ENCODE data around the gene SAMM50.

Gene SAMM50

GRCh38 chr22:43955040-43955882, at the start of gene SAMM50:
SAMM50 (plus strand) TSS chr22:43955442; CDS start chr22:43955578, 136 bp downstream.
- DNase-seq, result peak; percentile 92

GRCh38 chr22:43905681-43906080, 49.6 kb upstream of the SAMM50 start:
- DNase-seq, result no peak

DNA sequence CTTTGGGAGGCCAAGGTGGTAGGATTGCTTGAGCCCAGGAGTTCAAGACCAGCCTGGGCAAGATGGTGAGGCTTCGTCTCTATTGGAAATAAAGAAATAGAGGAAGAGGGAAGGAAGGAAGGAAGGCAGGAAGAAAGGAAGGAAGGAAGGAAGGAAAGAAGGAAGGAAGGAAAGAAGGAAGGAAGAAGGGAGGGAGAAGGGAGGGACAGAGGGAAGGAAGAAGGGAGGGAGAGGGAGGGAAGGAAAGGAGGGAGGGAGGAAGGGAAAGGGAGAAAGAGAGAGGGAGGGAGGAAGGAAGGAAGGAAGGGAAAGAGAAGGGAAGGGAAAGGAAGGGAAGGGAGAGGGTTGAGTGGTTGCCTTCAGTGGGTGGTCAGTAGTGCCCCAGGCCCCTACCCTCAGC, 45.5 kb upstream of the SAMM50 start:
- DNase-seq, result no peak

DNA sequence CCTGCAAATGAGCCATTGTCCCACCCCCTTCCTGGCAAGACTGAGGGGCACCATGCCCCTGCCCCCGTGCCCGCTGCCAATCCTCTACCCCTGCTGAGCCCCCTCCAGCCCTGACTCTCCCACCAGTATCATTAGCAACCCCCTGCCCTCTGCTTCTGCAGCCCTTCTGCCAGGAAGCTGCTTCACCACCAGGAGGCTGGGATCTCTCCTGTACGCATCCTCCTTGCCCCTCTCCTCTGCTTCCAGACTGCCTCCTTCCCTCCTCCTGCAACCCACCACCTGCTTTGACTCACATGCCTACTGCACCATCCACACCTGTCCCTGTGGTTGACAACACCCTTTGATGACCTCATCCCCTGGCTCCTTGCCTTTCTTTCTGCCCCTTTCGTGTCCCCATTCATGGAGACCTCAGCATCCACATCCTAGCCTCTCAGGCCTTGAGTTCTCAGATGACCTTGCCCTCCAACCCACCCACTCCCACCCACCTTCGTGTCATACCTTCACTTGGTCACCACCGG, 45.0 kb upstream of the SAMM50 start:
- no peak for DNase-seq

GRCh38 chr22:43911351-43911750, 43.9 kb upstream of the SAMM50 start:
- no peak for DNase-seq

DNA sequence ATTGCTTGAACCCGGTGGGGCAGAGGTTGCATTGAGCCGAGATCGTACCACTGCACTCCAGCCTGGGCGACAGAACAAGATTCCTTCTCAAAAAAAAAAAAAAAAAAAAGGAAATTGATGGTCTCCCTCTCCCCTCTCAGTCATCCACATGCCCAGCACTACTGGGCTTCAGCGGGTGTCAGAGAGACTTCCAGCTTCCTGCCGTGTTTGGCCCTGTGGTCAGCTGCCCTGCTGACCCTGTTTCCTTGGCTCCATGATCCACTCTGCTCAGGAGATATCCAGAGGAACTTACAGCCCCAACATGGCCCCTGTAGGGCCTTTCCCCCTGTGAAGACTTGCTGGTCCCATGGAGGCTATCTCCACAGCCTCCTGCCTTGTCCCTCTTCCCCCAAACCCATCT, 37.7 kb upstream of the SAMM50 start:
- DNase-seq, result no peak

DNA sequence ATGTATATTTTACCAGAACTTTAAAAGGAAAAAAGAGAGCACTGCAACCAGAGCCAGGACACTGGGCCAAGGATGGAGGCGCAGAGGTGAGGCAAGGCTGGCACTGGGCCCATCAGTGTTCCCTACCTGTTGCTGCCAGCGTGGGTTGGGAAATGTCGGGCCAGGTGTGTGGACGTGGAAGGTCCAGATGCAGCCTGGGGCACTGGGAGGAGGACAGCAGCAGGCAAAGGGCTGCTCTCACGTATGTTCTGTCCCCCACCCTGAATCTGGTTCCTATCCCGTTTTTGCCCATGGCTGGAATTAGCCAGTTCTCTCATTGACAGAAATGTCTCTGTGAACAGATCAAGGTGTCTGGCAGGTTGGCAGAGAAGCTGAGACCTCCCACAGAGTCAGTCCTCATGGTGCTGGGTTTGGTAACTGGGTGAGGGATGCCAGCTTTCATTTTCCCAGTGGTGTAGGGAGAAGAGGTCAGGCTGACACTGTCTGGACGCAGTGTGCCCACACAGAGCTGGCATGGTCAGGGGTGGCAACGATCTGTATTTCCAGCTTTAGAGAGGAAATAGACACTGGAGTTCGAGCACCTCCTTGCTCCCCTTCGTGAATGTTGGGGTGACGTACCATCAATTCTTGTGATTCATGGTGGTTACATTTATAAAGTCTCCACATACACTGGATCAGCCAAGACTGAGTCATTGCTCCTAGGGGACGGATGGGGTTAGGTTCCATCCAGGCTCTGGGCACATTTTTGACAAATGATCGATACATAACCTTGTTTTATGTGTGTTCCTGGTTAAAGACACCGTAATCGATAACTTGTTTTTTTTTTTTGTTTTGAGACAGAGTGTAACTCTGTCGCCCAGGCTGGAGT, 35.9 kb upstream of the SAMM50 start:
- no peak for DNase-seq

- no peak for DNase-seq
Observed at GRCh38 chr22:43921370-43921769, 33.9 kb upstream of the SAMM50 start.

GRCh38 chr22:43922123-43922522, 33.1 kb upstream of the SAMM50 start:
- no peak for DNase-seq

DNA sequence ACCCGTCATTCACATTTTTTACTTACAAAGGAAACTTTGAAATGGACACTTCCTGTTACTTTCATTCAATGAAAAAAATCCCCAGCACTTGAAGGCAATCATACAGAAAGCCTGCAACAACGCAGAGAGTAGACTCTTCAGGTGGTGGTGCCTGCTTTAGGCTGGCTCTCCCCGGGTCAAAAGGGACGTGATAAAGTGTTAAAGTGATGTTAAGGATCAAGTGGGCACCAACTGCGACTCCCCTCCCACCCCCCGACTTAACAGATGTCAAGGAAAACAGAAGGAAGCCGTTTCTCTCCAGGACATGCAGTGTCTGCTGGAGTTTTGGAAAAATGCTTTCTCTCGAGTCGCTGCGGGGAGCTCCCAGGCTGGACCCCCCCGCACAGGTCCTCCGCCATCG, 32.1 kb upstream of the SAMM50 start:
- DNase-seq, result peak; percentile 58

- DNase-seq, result peak; percentile 85
Observed at GRCh38 chr22:43923631-43924464, 31.4 kb upstream of the SAMM50 start, which contains the start of gene PNPLA3. PNPLA3 (plus strand) TSS chr22:43923805; CDS start chr22:43923912, 107 bp downstream.

DNA sequence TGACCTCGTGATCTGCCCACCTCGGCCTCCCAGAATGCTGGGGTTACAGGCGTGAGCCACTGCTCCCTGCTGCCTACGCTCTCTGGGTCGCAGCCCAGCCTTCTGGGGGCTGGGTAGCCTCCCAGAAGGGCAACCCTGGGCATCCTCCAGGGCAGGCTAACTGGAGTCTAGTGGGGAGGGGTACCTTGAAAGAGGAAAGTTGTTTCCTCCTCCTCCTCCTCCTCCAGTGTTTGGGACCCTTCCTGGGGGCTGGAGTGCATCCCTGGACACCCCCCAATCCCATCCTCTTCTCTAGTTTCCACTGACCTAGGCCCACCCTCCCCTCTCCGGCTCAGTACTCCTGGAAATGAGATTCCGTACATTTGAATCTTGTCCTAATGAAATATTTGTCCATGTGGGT, 30.4 kb upstream of the SAMM50 start:
- no peak for DNase-seq

GRCh38 chr22:43925433-43926348, 29.6 kb upstream of the SAMM50 start:
- DNase-seq, result no peak

GRCh38 chr22:43926349-43926710, 28.9 kb upstream of the SAMM50 start:
- DNase-seq, result no peak

GRCh38 chr22:43928468-43928867, 26.8 kb upstream of the SAMM50 start:
- DNase-seq, result peak; percentile 23

DNA sequence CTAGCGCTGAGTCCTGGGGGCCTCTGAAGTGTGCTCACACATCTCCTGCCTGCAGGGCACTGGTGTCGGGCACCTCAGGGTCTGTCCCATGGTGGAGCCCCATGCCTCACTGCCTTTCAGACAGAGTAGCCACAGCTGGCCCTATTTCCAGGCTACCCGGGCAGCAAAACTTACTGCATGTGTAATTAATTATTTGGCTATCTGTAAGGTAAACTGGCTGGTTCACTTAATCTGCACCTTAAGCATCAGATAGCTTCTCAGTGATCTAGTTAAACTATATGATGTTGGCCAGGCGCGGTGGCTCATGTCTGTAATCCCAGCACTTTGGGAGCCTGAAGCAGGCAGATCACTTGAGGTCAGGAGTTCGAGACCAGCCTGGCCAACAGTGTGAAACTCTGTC, 26.3 kb upstream of the SAMM50 start:
- no peak for DNase-seq

DNA sequence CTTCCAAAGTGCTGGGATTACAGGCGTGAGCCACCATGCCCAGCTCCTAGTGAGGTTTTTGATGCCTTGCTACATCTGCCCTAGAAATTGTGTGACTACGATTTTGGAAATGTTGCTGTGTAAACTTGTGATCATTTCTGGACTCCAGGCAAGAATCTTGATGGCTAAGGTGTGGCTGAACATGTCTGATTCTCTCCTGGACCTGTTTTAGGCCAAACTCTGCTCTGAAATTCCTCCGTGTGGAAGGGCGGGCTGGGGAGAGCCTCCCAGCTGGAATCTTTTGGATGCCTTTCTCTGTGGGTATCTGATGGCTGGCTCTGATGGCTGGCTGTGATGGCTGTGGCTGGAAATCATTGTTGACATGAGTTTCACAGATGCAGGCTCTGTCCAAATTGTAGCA, 23.5 kb upstream of the SAMM50 start:
- no peak for DNase-seq

- no peak for DNase-seq
Observed at GRCh38 chr22:43941449-43941848, 13.8 kb upstream of the SAMM50 start.

DNA sequence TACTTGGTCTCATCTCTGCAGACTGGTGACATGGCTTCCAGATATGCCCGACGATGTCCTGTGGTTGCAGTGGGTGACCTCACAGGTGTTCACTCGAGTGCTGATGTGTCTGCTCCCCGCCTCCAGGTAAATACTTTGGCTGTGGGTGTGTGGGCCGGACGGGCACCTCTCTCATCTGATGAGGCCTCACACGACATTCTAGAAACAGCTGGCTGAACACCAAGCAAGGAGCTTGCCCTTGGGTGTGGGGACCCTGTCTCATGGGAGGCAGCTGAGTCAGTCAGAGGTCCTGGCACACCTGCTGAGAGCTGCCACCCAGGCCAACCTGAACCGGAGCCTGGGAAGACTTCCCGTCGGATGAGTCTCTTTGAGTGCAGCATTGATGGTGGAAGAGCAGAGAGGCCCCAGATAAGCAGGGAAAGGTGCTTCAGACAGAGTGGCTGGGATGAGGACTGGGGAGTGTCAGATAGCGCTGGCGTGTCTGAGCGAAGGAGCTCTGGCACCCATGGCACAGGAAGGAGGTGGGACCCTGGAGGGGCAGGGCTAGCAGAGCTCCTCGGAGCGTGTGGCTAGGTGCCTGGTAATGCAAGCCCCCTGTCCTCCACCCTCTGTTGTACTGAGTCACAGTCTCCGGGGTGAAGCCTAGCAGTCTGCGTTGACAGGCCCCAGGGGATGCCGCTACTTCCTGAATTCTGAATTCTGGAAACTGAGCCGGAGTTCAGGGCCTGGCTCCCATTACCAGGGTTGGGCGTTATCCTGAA, 10.4 kb upstream of the SAMM50 start:
- DNase-seq, result no peak

GRCh38 chr22:43945632-43946383, 9.4 kb upstream of the SAMM50 start:
- DNase-seq, result peak; percentile 81

Data from OCI-M1 (cell line).